SIG-M5 treated with dmso at 0.1 percent for 504 hours (cell line): ENCODE results near the gene PPP1R13L.
A peak's percentile ranks its signal among the peaks of the same experiment; 100 is the strongest.

Experiments
- DNase-seq: peaks from one replicate; lab custom pipeline; 2025; ENCODE audit not compliant: unreplicated experiment; lab: John Stamatoyannopoulos, UW

The PPP1R13L gene

DNA sequence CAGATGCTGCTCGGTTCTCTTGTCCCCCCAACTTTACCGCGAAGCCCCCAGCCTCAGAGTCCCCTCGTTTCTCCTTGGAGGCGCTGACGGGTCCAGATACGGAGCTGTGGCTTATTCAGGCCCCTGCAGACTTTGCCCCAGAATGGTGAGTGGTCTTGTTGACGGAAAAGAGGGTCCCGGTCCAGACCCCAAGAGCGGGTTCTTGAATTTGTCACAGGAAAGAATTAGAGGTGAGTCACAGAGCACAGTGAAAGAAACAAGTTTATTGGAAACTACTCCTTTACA is 2.2 kb upstream of the PPP1R13L start:
- no peak for DNase-seq

DNA sequence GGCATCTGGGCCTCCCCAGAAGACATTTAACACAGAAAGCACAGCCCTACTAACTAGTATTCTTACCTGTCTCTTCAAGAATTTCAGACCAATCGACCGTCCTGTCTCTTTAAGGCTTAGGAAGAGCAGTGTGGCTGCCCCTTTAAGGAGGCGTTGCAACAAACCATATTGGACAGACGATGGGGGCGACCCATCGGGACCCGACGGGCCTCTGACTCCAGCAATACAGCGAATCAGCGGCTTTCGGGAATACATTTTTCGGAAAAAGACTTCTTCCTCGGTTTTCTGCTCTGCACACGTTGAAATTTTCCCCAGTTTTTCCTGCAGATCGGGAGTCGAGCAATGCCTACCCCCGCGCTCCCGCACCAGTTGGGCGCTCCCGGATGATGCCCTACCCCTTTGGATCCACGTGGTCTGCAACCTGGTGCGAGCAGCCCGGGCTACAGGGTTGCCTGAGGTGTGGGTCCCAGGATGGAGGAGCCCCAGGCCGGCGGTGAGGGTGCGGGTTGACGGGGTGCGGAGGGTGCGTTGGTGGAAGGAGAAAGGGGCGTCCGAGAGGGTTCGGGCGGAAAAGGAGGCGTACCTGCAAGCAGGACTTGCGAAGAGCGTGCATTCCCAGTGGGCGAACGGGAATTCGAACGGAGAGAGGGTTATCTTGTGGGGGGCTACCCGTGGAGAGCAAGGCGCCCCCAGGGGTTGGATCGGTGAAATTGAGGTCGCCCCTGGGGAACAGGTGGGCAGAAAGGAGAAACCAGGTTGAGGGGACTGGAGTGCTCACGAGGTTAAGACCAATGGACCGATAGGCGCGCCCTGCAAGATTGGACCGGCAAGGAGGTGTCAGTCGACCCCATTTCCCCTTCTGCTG is 1.6 kb upstream of the PPP1R13L start, which contains the start of gene POLR1G:
Gene POLR1G, plus strand, starts transcription at position 419 of the 865 bp plus-strand sequence. Its CDS starts 53 bp downstream, at position 472.
- peak; percentile 88 for DNase-seq

DNA sequence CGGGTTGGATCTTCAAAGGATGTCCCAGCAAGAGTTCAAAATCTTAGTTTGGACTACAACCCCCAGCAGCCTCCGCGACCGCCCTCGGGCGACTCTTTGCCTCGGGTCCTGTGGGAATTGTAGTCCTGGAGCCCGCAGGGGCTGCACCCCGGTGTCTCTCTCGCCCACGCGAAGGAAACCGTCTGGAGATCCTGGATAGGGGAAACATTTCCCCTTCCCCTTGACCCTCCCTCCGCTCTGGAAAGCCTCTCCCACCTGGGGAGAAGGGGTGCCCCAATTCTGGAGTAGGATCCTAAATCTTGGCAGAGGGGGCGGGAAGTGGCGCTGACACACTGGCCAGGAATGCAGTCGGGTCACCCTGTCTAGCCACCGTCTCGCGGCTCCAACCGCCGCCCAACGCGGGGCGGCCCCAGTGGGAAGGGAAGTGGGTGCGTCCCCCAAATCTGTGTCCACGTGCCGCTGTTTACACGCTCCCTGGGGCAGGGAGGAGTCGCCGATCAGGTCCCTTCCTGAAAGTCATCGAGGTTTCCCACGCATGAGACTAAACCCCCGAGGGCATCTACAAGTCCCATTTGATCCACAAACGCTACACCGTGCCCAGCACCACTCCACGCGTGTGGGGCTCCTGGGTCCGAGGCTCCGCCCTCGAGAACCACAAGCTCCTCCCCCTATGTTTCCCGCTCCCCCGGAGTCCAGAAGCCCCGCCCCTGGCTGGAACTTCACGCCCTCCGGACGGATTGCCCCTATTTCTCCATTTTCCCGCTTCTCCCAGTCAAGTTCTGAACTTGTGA is 761 bp upstream of the PPP1R13L start:
- peak; percentile 87 for DNase-seq

DNA sequence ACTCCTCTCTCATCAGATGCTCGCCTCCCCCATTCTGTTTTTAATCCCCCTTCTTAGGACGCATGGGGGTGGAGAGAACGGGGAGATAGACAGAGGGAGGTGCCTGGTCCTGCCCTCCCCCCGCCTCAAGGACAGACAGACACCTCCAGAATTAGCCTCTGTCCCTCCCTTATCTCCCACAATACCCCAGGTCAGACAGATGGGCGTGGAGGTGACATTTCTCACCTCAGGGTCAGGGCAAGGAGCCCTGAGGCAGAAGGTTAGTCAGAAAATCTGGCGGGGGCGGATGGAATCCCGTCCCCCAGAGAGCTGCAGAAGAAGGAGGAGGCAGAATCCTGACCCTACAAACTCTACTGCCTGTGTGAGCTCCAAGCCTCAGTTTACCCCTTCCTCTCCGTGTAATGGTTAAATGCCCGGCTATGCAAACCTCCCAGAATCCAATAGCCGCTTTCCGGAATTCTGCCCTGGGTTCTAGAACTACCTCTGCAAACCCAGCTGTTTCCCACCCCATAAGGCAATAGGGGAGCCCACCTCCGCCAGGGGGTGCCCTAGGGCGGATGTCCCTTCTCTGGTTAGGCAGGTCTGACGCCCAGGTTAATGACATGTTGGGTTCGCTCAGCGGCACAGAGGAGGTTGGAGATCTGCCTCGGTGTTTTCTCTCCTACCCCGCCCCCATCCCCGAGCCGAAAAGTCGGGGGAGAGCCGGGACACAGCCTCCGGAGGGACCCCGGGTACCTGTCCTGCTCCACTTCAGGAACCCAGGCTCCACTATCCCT is 900 bp downstream of the PPP1R13L start:
- DNase-seq, result peak; percentile 40

DNA sequence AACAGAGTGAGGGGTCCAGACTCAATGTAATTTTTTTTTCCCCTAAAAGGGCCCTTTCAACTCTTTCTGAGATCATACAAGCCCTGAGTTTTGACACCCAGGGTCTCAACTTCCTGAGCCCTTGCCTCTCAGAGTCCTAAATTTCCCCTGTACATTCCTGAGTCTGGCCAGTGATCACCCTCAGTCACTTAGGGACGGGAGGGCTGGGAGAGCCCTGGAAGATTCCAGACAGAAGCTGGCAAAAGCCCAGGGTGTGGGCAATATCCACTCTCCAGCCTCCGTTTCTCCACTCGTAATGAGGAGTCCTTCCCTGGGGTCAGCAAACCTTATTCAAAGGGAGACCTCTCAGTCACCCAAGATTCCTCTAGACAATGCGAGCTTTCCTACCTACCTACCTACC is 1.6 kb downstream of the PPP1R13L start:
- no peak for DNase-seq

DNA sequence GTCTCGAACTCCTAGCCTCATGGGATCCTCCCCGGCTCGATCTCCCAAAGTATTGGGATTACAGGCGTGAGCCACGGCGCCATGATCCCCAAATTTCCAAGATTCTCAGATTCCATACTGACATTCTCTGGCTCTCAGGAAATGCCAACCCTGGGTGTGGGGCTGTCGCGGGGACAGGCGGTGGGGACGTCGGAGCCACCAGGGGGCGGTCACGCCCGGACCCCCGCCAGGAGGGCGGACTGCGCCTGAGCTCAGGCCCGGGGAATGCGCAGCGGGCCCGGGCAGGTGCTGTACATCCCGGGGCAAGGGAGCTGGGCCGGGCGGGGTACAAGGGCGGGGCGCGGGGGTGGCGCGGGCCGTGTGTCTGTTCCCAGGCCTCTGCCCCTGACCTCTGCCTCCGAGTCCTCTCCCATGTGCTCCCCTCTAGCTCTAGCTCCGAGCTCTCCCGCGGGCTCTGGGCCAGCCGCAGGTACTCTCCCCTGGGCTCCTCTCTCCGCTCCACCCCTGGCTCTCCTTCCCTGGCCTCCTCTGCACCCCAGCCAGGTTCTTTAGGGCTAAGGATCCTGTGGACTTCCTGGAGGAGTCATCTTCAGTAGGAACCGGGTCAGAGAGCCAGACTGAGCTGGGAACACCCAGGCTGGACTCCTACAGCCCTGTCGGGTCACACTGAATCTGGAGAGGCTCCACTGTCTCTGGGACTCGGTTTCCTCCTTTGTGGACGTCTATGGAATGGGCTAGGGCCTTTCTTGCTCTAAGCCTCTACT is 2.4 kb downstream of the PPP1R13L start:
- no peak for DNase-seq

DNA sequence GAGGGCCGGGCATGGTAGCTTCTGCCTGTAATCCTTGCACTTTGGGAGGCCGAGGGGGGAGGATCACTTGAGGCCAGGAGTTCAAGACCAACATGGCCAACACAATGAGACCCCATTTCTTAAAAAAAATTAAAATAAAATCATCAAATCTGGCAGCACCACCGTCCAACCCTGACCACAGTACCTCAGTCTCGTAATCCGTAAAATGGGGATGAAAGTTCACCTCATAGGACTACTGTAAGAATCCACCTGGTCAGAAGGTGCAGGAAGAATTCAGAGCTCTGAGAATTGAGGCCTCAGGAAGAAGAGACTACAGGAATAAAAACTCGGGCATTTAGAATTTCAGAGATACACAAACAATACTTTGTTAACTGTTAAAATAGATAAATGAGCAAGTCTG is 3.1 kb downstream of the PPP1R13L start:
- no peak for DNase-seq

DNA sequence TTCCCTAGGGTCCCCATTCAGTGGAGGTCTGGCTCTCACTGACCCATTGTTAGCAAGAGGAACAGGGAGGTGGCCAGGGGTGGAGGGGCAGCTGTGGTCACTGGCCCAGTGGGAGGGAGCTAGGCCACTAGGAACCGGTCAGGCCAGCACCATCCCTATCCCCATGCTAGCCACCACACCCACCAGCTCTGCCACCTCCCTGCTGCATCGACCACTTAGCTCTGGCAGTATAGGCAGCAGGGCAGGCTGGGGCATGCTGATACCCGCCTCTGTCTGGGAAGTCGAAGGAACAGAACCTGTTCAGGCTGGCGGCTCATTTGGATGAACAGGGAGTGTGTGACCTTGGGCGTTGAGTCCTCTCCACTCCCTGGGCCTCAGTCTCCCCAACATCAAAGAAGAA is 4.7 kb downstream of the PPP1R13L start:
- no peak for DNase-seq

DNA sequence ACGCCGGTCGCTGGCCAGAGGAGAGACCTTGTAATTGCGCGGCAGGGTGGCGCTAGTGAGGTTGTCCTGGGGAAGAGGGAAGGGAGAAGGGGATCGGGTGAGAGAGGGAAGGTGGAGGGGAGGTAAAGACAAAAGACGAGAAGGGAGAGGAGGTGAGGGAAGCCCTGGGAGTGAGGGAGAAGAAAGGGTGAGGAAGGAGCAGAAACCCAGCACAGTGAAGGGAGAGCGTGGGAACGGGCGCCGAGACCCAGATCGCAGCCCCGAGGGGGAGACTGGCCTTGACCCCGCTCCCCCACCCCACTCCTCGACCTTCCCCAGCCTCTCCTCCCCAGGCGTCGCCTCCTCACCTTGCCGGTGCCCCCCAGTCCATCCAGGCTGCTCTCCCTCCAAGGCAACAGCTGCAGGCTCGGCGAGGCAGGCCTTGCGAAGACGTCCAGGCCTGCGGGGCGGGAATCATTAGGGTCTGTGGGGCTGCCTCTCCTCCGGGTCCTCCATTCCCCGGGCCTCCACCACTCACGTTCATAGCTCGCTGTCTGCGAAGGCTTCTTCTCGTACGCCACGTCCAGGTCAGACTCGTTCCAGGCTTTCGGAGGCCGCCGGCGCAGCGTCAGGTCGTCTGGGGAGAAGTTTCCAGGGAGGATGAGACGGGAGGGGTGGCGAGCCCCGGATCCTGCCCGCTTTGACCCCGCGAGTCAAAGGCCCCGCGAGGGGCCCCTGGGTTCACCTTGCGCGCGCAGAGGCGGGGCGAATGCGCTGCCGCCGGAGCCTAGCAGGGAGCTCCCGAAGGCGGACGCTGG is 8.8 kb downstream of the PPP1R13L start:
- DNase-seq, result no peak

DNA sequence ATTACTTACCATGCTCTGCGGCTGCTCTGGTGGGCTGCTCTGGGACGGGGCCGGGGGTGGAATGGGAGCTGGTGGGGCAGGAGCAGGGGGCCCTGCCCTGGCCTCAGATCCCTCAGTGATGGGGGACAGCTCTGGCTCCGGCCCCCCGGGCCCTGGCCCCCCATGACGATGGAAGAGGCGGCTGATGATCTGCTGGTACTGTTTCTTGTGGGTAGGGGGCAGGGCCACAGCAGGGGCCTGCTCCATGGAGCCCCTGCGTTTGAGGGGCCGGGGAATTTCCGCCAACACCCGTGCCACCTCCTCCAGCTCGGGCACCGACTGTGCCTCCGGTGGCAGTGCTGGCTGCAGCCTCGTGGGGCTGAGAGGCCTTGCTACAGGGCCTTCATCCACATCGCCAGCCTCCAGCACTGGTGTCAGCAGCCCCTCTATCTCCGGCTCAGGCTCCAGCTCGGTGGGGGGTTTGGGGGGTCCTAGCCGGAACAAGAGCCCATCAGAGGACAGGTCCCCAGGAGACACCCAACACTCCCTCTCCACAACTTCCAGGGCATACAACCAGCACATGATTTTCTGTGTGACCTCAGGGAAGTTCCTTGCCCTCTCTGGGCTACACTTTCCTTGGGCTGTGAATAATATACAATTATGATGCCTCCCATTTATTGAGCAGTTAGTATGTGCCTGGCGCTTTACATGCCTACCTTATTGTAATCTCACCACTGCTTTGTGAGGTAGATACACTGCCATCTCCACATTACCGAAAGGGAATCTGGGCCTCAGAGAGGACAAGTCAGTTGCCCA is 12.8 kb downstream of the PPP1R13L start:
- DNase-seq, result no peak

DNA sequence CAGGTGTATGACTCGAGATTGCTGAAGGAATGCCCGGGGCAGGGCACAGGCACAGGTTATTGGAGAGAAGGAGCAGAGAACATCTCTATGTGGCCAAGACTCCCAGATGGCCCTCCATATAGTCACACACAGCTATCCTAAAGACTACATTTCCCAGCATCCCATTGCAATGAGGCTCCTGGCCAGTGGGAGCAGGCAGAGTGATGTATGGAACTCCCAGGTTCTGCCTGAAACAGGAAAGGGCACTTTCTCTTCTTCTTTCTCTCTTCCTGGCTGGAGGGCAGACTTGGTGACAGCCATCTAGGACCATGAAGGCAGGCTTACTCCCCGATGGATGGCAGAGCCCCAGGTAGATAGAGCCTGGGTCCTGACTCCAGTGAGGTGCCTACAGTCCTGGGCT is 13.5 kb downstream of the PPP1R13L start:
- peak; percentile 42 for DNase-seq

DNA sequence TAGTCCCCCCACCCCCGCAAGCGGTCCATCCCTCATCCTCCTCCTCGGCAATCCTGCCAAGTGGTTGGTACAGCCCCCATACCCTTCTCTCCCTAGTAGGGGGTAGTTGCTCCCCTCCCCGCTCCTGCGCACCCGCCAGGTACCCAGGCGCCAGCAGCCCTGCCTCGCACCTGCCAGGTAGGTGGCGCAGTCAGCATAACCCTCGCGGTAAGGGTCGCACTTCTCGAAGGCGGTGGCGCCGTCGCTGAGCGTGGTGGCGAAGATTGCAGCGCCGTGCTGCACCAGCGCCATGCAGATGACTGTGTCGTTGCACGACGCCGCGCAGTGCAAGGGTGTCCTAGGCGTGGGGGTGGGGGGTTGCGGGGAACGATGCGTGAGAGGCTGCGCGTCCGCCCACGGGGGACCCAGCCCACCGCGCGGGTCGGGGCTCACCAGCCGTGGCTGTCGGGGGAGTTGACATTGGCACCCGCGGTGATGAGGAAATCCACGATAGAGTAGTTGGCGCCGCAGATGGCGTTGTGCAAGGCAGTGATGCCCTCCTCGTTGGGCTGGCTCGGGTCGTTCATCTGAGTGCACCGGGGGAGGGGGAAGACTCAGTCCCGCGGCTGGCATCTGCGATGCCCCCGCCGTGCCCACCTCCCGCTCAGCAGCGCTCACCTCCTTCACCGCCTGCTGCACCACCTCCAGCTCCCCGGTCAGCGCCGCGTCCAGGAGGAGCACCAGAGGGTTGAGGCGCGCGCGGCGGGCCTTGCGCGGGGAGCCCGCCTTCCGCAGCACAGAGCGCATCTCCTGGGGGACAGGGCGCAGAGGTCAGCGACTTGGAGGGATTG is 19.3 kb downstream of the PPP1R13L start:
- DNase-seq, result no peak

DNA sequence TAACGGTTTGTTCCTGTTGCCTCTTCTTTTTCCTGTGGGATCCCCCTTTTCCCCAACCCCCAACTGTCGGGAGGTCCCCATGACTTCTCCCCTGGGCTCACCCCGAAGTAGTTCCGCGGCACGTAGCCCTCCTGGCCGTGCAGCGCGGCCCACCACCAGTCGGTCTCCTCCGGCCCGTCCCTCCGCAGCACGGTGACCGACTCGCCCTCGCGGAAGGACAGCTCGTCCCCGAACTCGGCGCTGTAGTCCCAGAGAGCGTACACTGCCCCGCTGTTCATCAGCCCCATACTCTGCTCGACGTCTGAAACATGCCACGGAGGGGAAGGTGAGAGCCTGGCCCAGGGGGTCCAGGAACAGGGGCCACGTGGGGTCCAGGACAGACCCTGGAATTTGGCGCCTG is 22.4 kb downstream of the PPP1R13L start:
- no peak for DNase-seq

DNA sequence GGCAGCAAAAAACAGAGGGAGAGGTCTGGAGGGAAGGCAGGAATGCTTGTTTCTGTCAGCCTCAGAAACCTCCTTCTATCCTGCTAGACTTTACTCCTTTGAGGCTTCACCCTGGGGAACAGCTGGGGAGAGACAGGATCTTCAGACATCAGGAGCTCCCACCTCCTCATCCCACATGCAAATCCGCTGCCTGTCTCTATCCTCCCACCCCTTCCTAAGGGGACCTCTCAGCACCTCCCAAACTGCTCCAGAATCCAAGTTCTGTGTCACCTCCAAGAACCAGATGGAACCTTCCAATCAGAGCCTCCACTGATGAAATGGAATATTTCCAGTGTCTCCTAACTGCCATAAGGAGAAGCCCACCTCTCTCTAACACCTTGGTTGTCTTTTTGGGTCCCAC is 24.8 kb downstream of the PPP1R13L start:
- no peak for DNase-seq

DNA sequence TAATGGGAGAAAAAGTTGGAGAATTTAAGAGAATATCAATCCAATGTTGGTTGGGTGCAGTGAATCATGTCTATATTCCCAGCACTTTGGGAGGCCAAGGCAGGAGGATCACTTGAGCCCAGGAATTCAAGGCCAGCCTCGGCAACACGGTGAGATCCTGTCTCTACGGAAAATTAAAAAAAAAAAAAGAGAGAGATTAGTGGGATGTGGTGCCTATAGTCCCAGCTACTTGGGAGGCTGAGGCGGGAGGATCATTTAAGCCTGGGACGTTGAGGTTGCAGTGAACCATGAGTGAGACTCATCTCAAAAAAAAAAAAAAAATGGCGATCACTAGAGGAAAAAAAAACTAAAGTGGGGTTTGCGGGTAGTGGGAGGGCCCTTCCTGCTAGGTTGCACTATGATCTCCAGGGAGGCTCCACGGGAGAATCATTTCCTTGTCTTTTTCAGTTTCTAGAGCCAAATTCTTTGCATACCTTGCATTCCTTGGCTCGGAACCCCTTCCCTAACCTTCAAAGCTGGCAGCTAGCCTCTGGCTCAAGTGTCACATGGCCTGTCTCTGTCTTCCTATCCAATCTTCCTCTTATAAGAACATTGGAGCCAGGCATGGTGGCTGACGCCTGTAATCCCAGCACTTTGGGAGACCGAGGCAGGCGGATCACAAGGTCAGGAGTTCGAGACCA is 28.7 kb downstream of the PPP1R13L start:
- no peak for DNase-seq

DNA sequence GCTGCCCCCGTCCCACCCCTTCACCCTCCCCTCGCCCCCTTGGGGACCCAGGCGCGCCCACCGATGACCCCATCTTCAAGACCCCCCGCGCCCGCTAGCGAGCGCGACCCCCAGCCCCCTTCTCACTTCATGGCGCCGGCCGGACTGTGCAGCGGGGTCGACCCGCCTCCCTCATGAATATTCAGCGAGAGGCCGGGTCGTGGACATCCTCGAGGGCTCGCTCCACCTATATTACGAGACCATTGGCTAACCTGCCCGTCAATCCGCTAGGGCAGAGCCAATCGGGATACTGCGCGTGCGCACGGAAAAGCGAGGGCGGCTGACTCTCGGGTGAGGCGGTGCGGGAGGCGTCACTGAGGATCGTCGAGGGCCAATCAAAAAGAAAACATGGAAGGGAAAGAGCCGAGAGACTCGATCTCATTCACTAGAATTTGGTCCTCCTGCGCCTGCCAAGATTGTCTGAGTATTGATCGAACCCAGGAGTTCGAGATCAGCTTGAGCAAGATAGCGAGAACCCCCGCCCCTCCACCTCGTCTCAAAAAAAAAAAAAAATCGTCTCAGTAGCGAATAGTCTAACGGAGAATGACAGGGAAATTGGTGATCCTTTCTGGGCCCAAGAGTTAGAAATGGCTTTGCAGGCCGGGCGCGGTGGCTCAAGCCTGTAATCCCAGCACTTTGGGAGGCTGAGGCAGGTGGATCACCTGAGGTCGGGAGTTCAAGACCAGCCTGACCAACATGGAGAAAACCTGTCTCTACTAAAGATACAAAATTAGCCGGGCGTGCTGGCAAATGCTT is 34.3 kb downstream of the PPP1R13L start, which contains the start of gene ERCC2:
Gene ERCC2, minus strand, starts transcription at position 164 of the 795 bp plus-strand sequence. Its CDS starts 33 bp downstream, at position 131.
- peak; percentile 95 for DNase-seq
